H1 (cell line): ENCODE results near the gene MREG. TPM values are rescaled to one million over a fixed set of nuclear protein-coding genes. Genes with fewer than 3 reads are reported as not detected.

ENCODE experiments used
- CTCF ChIA-PET: fragments of 300-600 bp; sonication (Branson Sonifier 250); formaldehyde crosslinking; loops from one replicate; lab custom pipeline; 2021; ENCODE audit not compliant: partially characterized antibody; lab: Charles Lee
- POLR2A ChIA-PET: fragments of 300-600 bp; sonication (Branson Sonifier 250); formaldehyde crosslinking; loops from one replicate; lab custom pipeline; 2021; ENCODE audit warnings: inconsistent platforms; ENCODE audit not compliant: partially characterized antibody; lab: Charles Lee
- DNase-seq, 2 experiments: peaks; one replicate each; pipeline versions ENCODE4 v3.0.0 to v3.0.0-alpha.2; 2010 to 2022; ENCODE audit warnings: low spot score in 2 of 2, low read depth in 1 of 2, mixed read lengths in 1 of 2
- FAIRE-seq: peaks from 2 replicates; lab custom pipeline; 2011; peaks lifted over from hg19 to GRCh38; lab: Jason Lieb, UNC
- H2AFZ ChIP-seq: 2 replicates; pipeline ENCODE4 v1.8.1; 2012; ENCODE audit warnings: low read length, inconsistent platforms
- H2AK5ac ChIP-seq: 2 replicates; pipeline ENCODE4 v1.6.1; 2013; ENCODE audit warnings: low read depth, low read length
- H2BK120ac ChIP-seq: replicated peaks from 2 replicates; pipeline ENCODE3; 2013; ENCODE audit warnings: low read depth, low read length, inconsistent platforms
- H2BK12ac ChIP-seq: 2 replicates; pipeline ENCODE4 v1.6.1; 2013; ENCODE audit warnings: low read depth, low read length
- H2BK15ac ChIP-seq: 2 replicates; pipeline ENCODE4 v1.6.1; 2013; ENCODE audit warnings: low read length
- H2BK20ac ChIP-seq: 2 replicates; pipeline ENCODE4 v1.6.1; 2013; ENCODE audit warnings: low read length
- H2BK5ac ChIP-seq: 2 replicates; pipeline ENCODE4 v1.6.1; 2013; ENCODE audit warnings: low read depth, low read length
- H3K14ac ChIP-seq: 2 replicates; pipeline ENCODE4 v1.6.1; 2013; ENCODE audit warnings: inconsistent platforms; ENCODE audit not compliant: insufficient read length
- H3K18ac ChIP-seq: 2 replicates; pipeline ENCODE4 v1.6.1; 2013; ENCODE audit warnings: low read length; ENCODE audit errors: extremely low read depth
- H3K23ac ChIP-seq: 2 replicates; pipeline ENCODE4 v1.6.1; 2013; ENCODE audit warnings: inconsistent platforms; ENCODE audit not compliant: insufficient read length
- H3K23me2 ChIP-seq: 2 replicates; pipeline ENCODE4 v1.6.1; 2013; ENCODE audit warnings: low read depth, low read length
- H3K27ac ChIP-seq: 2 replicates; pipeline ENCODE4 v1.6.1; 2011; ENCODE audit warnings: low read depth, low read length, inconsistent platforms
- H3K27me3 ChIP-seq, 4 experiments: replicated peaks in 1 of 4; 1 replicate in 1 of 4; 2 replicates in 3 of 4; pipeline versions ENCODE4 v1.6.1 to v1.8.1; 2011 to 2013; ENCODE audit warnings: low read length in 3 of 4, mild to moderate bottlenecking in 3 of 4, inconsistent platforms in 2 of 4, mixed read lengths in 2 of 4, moderate library complexity in 1 of 4; ENCODE audit not compliant: control insufficient read depth in 3 of 4, insufficient read depth in 3 of 4; ENCODE audit errors: extremely low read depth in 1 of 4
- H3K36me3 ChIP-seq, 4 experiments: 2 replicates each; pipeline versions ENCODE4 v1.6.1 to v1.8.1; 2011 to 2013; ENCODE audit warnings: mild to moderate bottlenecking in 4 of 4, low read length in 3 of 4, moderate library complexity in 2 of 4, control low read depth in 1 of 4, inconsistent platforms in 1 of 4; ENCODE audit not compliant: insufficient read depth in 4 of 4, control insufficient read depth in 2 of 4
- H3K4ac ChIP-seq: replicated peaks from 2 replicates; pipeline ENCODE3; 2013; ENCODE audit warnings: low read length, low read depth, mixed read lengths, inconsistent platforms; ENCODE audit not compliant: insufficient read length
- H3K4me1 ChIP-seq, 4 experiments: replicated peaks in 1 of 4; 1 replicate in 1 of 4; 2 replicates in 3 of 4; pipeline versions ENCODE4 v1.6.1 to v1.8.1; 2011 to 2013; ENCODE audit warnings: low read length in 3 of 4, inconsistent platforms in 2 of 4, mixed read lengths in 1 of 4; ENCODE audit not compliant: insufficient read depth in 4 of 4, control insufficient read depth in 3 of 4
- H3K4me2 ChIP-seq, 2 experiments: 2 replicates each; pipeline versions ENCODE4 v1.6.1 to v1.8.1; 2011 to 2013; ENCODE audit warnings: low read depth in 2 of 2, low read length in 2 of 2, control low read depth in 1 of 2, inconsistent platforms in 1 of 2, mild to moderate bottlenecking in 1 of 2; ENCODE audit not compliant: insufficient read depth in 1 of 2
- H3K4me3 ChIP-seq, 4 experiments: fragments of 200-600, 300-600 bp in 1 of 4; sonication (generic), shearing (Covaris generic), sonication (Bioruptor Twin) in 1 of 4; 2 replicates each; pipeline versions ENCODE4 v1.5.1 to v1.8.1; 2011 to 2016; ENCODE audit warnings: low read length in 4 of 4, low read depth in 3 of 4, control low read depth in 2 of 4, inconsistent platforms in 2 of 4, mild to moderate bottlenecking in 2 of 4, mixed read lengths in 1 of 4, moderate library complexity in 1 of 4; ENCODE audit not compliant: insufficient read depth in 2 of 4; ENCODE audit errors: extremely low read depth in 1 of 4
- H3K56ac ChIP-seq: replicated peaks from 2 replicates; pipeline ENCODE3; 2013; ENCODE audit warnings: low read depth, mild to moderate bottlenecking, mixed read lengths, low read length, inconsistent platforms; ENCODE audit not compliant: insufficient read length
- H3K79me1 ChIP-seq: 2 replicates; pipeline ENCODE4 v1.6.1; 2013; ENCODE audit warnings: low read depth, low read length, control low read depth
- H3K79me2 ChIP-seq, 2 experiments: 2 replicates each; pipeline versions ENCODE4 v1.6.1 to v1.8.1; 2012 to 2013; ENCODE audit warnings: low read length in 2 of 2, mild to moderate bottlenecking in 2 of 2, inconsistent platforms in 1 of 2; ENCODE audit not compliant: insufficient read depth in 2 of 2, control insufficient read depth in 1 of 2
- H3K9ac ChIP-seq, 4 experiments: replicated peaks in 1 of 4; 1 replicate in 1 of 4; 2 replicates in 3 of 4; pipeline versions ENCODE4 v1.6.1 to v1.8.1; 2011 to 2013; ENCODE audit warnings: low read depth in 3 of 4, low read length in 3 of 4, control low read depth in 2 of 4, mild to moderate bottlenecking in 2 of 4, moderate library complexity in 2 of 4, inconsistent platforms in 1 of 4; ENCODE audit errors: extremely low read depth in 1 of 4
- H3K9me3 ChIP-seq, 2 experiments: 2 replicates each; pipeline versions ENCODE4 v1.6.1 to v1.8.1; 2012 to 2013; ENCODE audit warnings: mild to moderate bottlenecking in 2 of 2, moderate library complexity in 2 of 2, control low read depth in 1 of 2, inconsistent platforms in 1 of 2, low read depth in 1 of 2, low read length in 1 of 2, mixed read lengths in 1 of 2; ENCODE audit not compliant: insufficient read depth in 2 of 2
- H4K20me1 ChIP-seq, 2 experiments: replicated peaks in 1 of 2; 2 replicates each; pipeline versions ENCODE3 to v1.8.1; 2011 to 2013; ENCODE audit warnings: inconsistent platforms in 2 of 2, low read length in 2 of 2, mild to moderate bottlenecking in 1 of 2; ENCODE audit not compliant: insufficient read depth in 2 of 2, control insufficient read depth in 1 of 2
- H4K5ac ChIP-seq: 2 replicates; pipeline ENCODE4 v1.6.1; 2013; ENCODE audit warnings: low read length, low read depth, mixed read lengths, inconsistent platforms; ENCODE audit not compliant: insufficient read length
- H4K8ac ChIP-seq: 2 replicates; pipeline ENCODE4 v1.8.0; 2013; ENCODE audit warnings: mild to moderate bottlenecking, moderate library complexity, low read length, inconsistent platforms; ENCODE audit not compliant: insufficient read depth; ENCODE audit errors: extremely low read depth
- H4K91ac ChIP-seq: replicated peaks from 2 replicates; pipeline ENCODE3; 2013; ENCODE audit warnings: low read length, mixed read lengths, inconsistent platforms; ENCODE audit not compliant: insufficient read length
- ASH2L ChIP-seq: fragments of 200-600, 300-600 bp; sonication (generic); IDR thresholded peaks from one replicate; pipeline ENCODE4 v1.7.1; 2017; ENCODE audit warnings: low read length
- BRCA1 ChIP-seq: IDR thresholded peaks from 2 replicates; pipeline ENCODE4 v1.6.1; 2012; ENCODE audit warnings: low read depth, low read length, improper control_type of control experiment
- CTBP2 ChIP-seq: IDR thresholded peaks from 2 replicates; pipeline ENCODE4 v1.7.0; 2011; ENCODE audit warnings: borderline replicate concordance, mild to moderate bottlenecking, moderate library complexity, mixed read lengths, low read length; ENCODE audit not compliant: insufficient read depth, insufficient read length
- CTCF ChIP-seq, 3 experiments: IDR thresholded peaks; 1 replicate in 2 of 3; 2 replicates in 1 of 3; pipeline versions ENCODE4 v1.5.1 to v1.6.1; 2011; ENCODE audit warnings: low read length in 3 of 3, mild to moderate bottlenecking in 3 of 3, inconsistent platforms in 2 of 3, low read depth in 1 of 3, moderate library complexity in 1 of 3; ENCODE audit not compliant: insufficient read depth in 1 of 3; ENCODE audit errors: control extremely low read depth in 1 of 3
- NANOG ChIP-seq: IDR thresholded peaks from 2 replicates; pipeline ENCODE4 v1.6.1; 2011; ENCODE audit warnings: low read length, low read depth, mild to moderate bottlenecking, inconsistent platforms; ENCODE audit not compliant: insufficient read depth, poor library complexity, severe bottlenecking
- POLR2AphosphoS5 ChIP-seq: IDR thresholded peaks from 2 replicates; pipeline ENCODE4 v1.6.1; 2011; ENCODE audit warnings: low read depth, low read length
- RBBP5 ChIP-seq: IDR thresholded peaks from 2 replicates; pipeline ENCODE4 v1.7.1; 2012; ENCODE audit warnings: low read depth, mild to moderate bottlenecking, inconsistent platforms, low read length, moderate library complexity, borderline replicate concordance
- RFX5 ChIP-seq: IDR thresholded peaks from 2 replicates; pipeline ENCODE4 v1.6.1; 2011; ENCODE audit warnings: low read depth, low read length, improper control_type of control experiment, borderline replicate concordance
- SIX5 ChIP-seq: IDR thresholded peaks from 2 replicates; pipeline ENCODE4 v1.6.1; 2011; ENCODE audit warnings: mild to moderate bottlenecking, low read depth, low read length
- SP4 ChIP-seq: IDR thresholded peaks from 2 replicates; pipeline ENCODE4 v1.6.1; 2012; ENCODE audit warnings: low read length, inconsistent platforms
- TEAD4 ChIP-seq: IDR thresholded peaks from 2 replicates; pipeline ENCODE4 v1.6.1; 2012; ENCODE audit warnings: low read depth, low read length, inconsistent platforms, mixed read lengths
- WGBS, 2 experiments: shearing (Covaris generic) in 1 of 2; methylation state at CpG; one replicate each; pipeline versions ENCODE4 v1.1.6 to v1.1.7; 2013 to 2015; ENCODE audit warnings: low lambda C conversion rate in 2 of 2, mixed read lengths in 2 of 2, inconsistent platforms in 1 of 2, low coverage in 1 of 2, missing lambda C conversion rate in 1 of 2; ENCODE audit not compliant: insufficient replicate concordance in 2 of 2, insufficient coverage in 1 of 2, insufficient read length in 1 of 2; ENCODE audit errors: extremely low coverage in 1 of 2, missing lambda C conversion rate in 1 of 2; 5-methylcytosine and 5-hydroxymethylcytosine counted together
- polyA plus RNA-seq, 7 experiments: library from polyadenylated mRNA; depleted of rRNA in 3 of 7; stranded (reverse) in 5 of 7; unstranded in 2 of 7; fragments of >200 nt in 5 of 7; fragments of 200-250 nt in 2 of 7; gene quantifications; 1 replicate in 5 of 7; 2 replicates in 1 of 7; 4 replicates in 1 of 7; pipeline versions ENCODE4 v1.2.1 to v1.2.3, GENCODE V29; 2011 to 2013; ENCODE audit warnings: missing spikeins in 2 of 7, mixed read lengths in 2 of 7
- total RNA-seq: library from RNA; stranded (reverse); fragmentation: NEBNext Ultra II Directional; extraction: Animal tissue kit (Norgen Biotek cat#: 25700); gene quantifications from 2 replicates; pipeline ENCODE4 v1.2.1, GENCODE V29; 2021

MREG gene
- total and polyA plus RNA-seq, 2 of the 8 experiments (the other 6 are each of a cell fraction or from before 2014, with no cell fraction given) = 7.5 to 31.9 TPM

GRCh38 chr2:216056739-216057138, 43.4 kb upstream of the MREG start:
- no peak for FAIRE-seq
- no peak for TF ChIP-seq BRCA1
- no peak for TF ChIP-seq SIX5
- no peak for TF ChIP-seq CTCF (IDR thresholded peaks at IDR 0.05; ENCODE audit: control extremely low read depth in 1 of 3, insufficient read depth in 1 of 3, low read depth in 1 of 3, low read length in 3 of 3)
- no peak for TF ChIP-seq RBBP5
- TF ChIP-seq ASH2L = no peak
- no peak for TF ChIP-seq NANOG
- no peak for TF ChIP-seq POLR2AphosphoS5
- TF ChIP-seq RFX5 = no peak
- no peak for TF ChIP-seq SP4
- TF ChIP-seq TEAD4 = no peak
- TF ChIP-seq CTBP2 = no peak

More at GRCh38 chr2:216056739-216057138, 43.4 kb upstream of the MREG start:
- H3K27me3 ChIP-seq = no peaks in the 10 kb centered on the region
- H3K56ac ChIP-seq = no peak overlapping the region
- H2AK5ac ChIP-seq = no peak overlapping the region
- H2BK5ac ChIP-seq = no peak overlapping the region
- H3K4ac ChIP-seq = no peak overlapping the region
- no peak overlapping the region for H2BK20ac ChIP-seq
- H2AFZ ChIP-seq = no peak overlapping the region
- peaks cover 0 to 4% (median 0%) of the 10 kb centered on the region in 4 experiments; a peak in 2 of 8 replicates for H3K36me3 ChIP-seq
- no peaks in the 10 kb centered on the region for H3K79me1 ChIP-seq
- no peak overlapping the region for H3K27ac ChIP-seq
- no peak for DNase-seq
- ChIA-PET CTCF (interaction anchor here (3.4 kb wide), 1 partner anchor 21 kb away, joined by 19 read pairs; no protein-coding TSS in a partner anchor), POLR2A (interaction anchor here (0.6 to 1.0 kb wide), 3 partner anchors 24 to 54 kb away, joined by 3 read pairs; partner anchors contain the start of genes PECR and TMEM169)
- H3K23ac ChIP-seq = no peak overlapping the region
- H2BK15ac ChIP-seq = no peak overlapping the region
- no peak overlapping the region for H3K4me2 ChIP-seq
- no peaks in the 10 kb centered on the region for H3K79me2 ChIP-seq
- no peak overlapping the region for H4K5ac ChIP-seq
- H3K9me3 ChIP-seq = no peaks in the 10 kb centered on the region
- no peak overlapping the region for H3K14ac ChIP-seq
- H3K18ac ChIP-seq = no peak overlapping the region
- H3K23me2 ChIP-seq = no peaks in the 10 kb centered on the region
- H4K20me1 ChIP-seq = no peaks in the 10 kb centered on the region
- no peak overlapping the region for H2BK12ac ChIP-seq
- no peak overlapping the region for H2BK120ac ChIP-seq
- no peak overlapping the region for H4K8ac ChIP-seq
- no peak overlapping the region for H3K9ac ChIP-seq
- WGBS, 2 experiments = 83% methylated on average over 3 of the region's 3 CpGs; no CpG with 5 or more reads in 1 of the 2 experiments
- H3K4me1 ChIP-seq = peaks cover 0 to 2% (median 0%) of the 10 kb centered on the region in 4 experiments; a peak in 1 of 7 replicates
- no peak overlapping the region for H4K91ac ChIP-seq
- no peak overlapping the region for H3K4me3 ChIP-seq
